GM23338 (cell line): Measurements from ENCODE around the gene PVR.

Source experiments
- CREB1 ChIP-seq: fragments of 250-450 bp; sonication (Bioruptor Pico); IDR thresholded peaks from 2 replicates; pipeline ENCODE4 v1.5.0; 2020; ENCODE audit warnings: low read depth, mild to moderate bottlenecking, moderate library complexity
- EZH2 ChIP-seq: fragments of 200-600 bp; sonication (generic); IDR thresholded peaks from one replicate; pipeline ENCODE4 v1.8.0; 2017; ENCODE audit warnings: antibody characterized with exemption, mild to moderate bottlenecking, low read depth; ENCODE audit not compliant: unreplicated experiment
- EZH2phosphoT487 ChIP-seq: fragments of 200-600 bp; sonication (generic); IDR thresholded peaks from one replicate; pipeline ENCODE4 v1.8.1; 2018; ENCODE audit warnings: antibody characterized with exemption; ENCODE audit not compliant: unreplicated experiment
- JUNB ChIP-seq: IDR thresholded peaks from one replicate; pipeline ENCODE4 v1.6.1; 2016; ENCODE audit warnings: antibody characterized with exemption; ENCODE audit not compliant: unreplicated experiment
- NANOG ChIP-seq: IDR thresholded peaks from 2 replicates; pipeline ENCODE4 v1.6.1; 2016; ENCODE audit warnings: antibody characterized with exemption, borderline replicate concordance
- POLR2AphosphoS5 ChIP-seq: IDR thresholded peaks from 2 replicates; pipeline ENCODE4 v1.6.1; 2016; ENCODE audit warnings: antibody characterized with exemption, low read depth
- ZNF114 ChIP-seq: fragments of 250-450 bp; sonication (Bioruptor Pico); IDR thresholded peaks from 2 replicates; pipeline ENCODE4 v1.5.0; 2020; ENCODE audit warnings: mild to moderate bottlenecking, moderate library complexity
- ZNF331 ChIP-seq: fragments of 250-450 bp; sonication (Bioruptor Pico); IDR thresholded peaks from 2 replicates; pipeline ENCODE4 v1.5.0; 2020; ENCODE audit warnings: low read depth, mild to moderate bottlenecking, moderate library complexity
- TF ChIP-seq, protein P1 (sequence below), 2 experiments: fragments of 200-600 bp in 1 of 2; sonication (generic) in 1 of 2; conservative IDR thresholded peaks; 2 replicates each; pipeline versions ENCODE4 v1.5.1 to v1.6.1; 2016 to 2017; ENCODE audit warnings: antibody characterized with exemption in 2 of 2, low read depth in 2 of 2, mild to moderate bottlenecking in 2 of 2, moderate library complexity in 1 of 2
- TF ChIP-seq, protein P2 (sequence below): IDR thresholded peaks from one replicate; pipeline ENCODE4 v1.6.1; 2018; ENCODE audit warnings: antibody characterized with exemption; ENCODE audit not compliant: unreplicated experiment
- TF ChIP-seq, protein P3 (sequence below): IDR thresholded peaks from 2 replicates; pipeline ENCODE4 v1.6.1; 2016; ENCODE audit warnings: antibody characterized with exemption

DNA sequence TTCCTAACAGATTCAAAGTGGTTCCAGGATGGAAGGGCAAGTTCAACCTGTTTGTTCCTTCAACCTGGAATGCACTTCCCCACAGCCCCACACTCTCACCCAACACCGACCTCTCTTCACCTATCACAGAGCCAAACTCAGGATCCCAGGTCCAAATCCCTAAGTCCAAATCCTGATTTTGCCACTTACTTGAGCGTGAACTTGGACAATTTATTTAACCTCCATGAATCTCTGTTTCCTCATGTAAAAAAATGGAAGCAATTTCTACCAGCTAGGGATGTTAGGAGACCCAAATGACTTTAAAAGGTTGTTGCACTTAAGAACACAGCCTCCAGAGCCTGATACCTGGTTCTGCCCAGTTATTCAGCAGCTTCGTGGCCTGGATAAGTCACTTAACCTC, 35.8 kb upstream of the PVR start:
- TF ChIP-seq POLR2AphosphoS5 (no peak), EZH2 (no peak), EZH2phosphoT487 (no peak), JUNB (no peak), ZNF331 (CRISPR knock-in tag) (no peak), NANOG (no peak), CREB1 (no peak), ZNF114 (no peak)
- TF ChIP-seq, protein P1, sequence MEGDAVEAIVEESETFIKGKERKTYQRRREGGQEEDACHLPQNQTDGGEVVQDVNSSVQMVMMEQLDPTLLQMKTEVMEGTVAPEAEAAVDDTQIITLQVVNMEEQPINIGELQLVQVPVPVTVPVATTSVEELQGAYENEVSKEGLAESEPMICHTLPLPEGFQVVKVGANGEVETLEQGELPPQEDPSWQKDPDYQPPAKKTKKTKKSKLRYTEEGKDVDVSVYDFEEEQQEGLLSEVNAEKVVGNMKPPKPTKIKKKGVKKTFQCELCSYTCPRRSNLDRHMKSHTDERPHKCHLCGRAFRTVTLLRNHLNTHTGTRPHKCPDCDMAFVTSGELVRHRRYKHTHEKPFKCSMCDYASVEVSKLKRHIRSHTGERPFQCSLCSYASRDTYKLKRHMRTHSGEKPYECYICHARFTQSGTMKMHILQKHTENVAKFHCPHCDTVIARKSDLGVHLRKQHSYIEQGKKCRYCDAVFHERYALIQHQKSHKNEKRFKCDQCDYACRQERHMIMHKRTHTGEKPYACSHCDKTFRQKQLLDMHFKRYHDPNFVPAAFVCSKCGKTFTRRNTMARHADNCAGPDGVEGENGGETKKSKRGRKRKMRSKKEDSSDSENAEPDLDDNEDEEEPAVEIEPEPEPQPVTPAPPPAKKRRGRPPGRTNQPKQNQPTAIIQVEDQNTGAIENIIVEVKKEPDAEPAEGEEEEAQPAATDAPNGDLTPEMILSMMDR (conservative IDR thresholded peaks at IDR 0.05; ENCODE audit: low read depth in 2 of 2): no peak
- TF ChIP-seq, protein P2, sequence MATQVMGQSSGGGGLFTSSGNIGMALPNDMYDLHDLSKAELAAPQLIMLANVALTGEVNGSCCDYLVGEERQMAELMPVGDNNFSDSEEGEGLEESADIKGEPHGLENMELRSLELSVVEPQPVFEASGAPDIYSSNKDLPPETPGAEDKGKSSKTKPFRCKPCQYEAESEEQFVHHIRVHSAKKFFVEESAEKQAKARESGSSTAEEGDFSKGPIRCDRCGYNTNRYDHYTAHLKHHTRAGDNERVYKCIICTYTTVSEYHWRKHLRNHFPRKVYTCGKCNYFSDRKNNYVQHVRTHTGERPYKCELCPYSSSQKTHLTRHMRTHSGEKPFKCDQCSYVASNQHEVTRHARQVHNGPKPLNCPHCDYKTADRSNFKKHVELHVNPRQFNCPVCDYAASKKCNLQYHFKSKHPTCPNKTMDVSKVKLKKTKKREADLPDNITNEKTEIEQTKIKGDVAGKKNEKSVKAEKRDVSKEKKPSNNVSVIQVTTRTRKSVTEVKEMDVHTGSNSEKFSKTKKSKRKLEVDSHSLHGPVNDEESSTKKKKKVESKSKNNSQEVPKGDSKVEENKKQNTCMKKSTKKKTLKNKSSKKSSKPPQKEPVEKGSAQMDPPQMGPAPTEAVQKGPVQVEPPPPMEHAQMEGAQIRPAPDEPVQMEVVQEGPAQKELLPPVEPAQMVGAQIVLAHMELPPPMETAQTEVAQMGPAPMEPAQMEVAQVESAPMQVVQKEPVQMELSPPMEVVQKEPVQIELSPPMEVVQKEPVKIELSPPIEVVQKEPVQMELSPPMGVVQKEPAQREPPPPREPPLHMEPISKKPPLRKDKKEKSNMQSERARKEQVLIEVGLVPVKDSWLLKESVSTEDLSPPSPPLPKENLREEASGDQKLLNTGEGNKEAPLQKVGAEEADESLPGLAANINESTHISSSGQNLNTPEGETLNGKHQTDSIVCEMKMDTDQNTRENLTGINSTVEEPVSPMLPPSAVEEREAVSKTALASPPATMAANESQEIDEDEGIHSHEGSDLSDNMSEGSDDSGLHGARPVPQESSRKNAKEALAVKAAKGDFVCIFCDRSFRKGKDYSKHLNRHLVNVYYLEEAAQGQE: no peak
- TF ChIP-seq, protein P3, sequence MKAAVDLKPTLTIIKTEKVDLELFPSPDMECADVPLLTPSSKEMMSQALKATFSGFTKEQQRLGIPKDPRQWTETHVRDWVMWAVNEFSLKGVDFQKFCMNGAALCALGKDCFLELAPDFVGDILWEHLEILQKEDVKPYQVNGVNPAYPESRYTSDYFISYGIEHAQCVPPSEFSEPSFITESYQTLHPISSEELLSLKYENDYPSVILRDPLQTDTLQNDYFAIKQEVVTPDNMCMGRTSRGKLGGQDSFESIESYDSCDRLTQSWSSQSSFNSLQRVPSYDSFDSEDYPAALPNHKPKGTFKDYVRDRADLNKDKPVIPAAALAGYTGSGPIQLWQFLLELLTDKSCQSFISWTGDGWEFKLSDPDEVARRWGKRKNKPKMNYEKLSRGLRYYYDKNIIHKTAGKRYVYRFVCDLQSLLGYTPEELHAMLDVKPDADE: no peak
